ENCODE measurements around the gene ICA1L. TPM values are rescaled to one million over a fixed set of nuclear protein-coding genes. Genes with fewer than 3 reads are reported as not detected.

ICA1L gene
- total RNA-seq, 1 donor from 2014 or later = 7.6 TPM

GRCh38 chr2:202774104-202774503 is 97.5 kb downstream of the ICA1L start:
- no peak for TF ChIP-seq CTCF (IDR thresholded peaks at IDR 0.05; ENCODE audit: insufficient read depth, low read length, poor library complexity, severe bottlenecking)
- H3K4me3 ChIP-seq (ENCODE audit: low read depth, low read length) = no peak overlapping the region
- no peak for DNase-seq (ENCODE audit: low read depth)
- H3K36me3 ChIP-seq (ENCODE audit: control insufficient read depth, insufficient read depth, low read length) = no peaks in the 10 kb centered on the region
- H3K27me3 ChIP-seq (ENCODE audit: control insufficient read depth, insufficient read depth, low read length) = no peaks in the 10 kb centered on the region

- TF ChIP-seq CTCF (IDR thresholded peaks at IDR 0.05; ENCODE audit: insufficient read depth, low read length, poor library complexity, severe bottlenecking) = no peak
- Histone ChIP-seq H3K4me3 (ENCODE audit: low read depth, low read length) (no peak overlapping the region), H3K27me3 (ENCODE audit: control insufficient read depth, insufficient read depth, low read length) (no peaks in the 10 kb centered on the region), H3K36me3 (ENCODE audit: control insufficient read depth, insufficient read depth, low read length) (no peaks in the 10 kb centered on the region)
- DNase-seq (ENCODE audit: low read depth) = no peak
These were observed 98.1 kb downstream of the ICA1L start for GRCh38 chr2:202773301-202773973.

GRCh38 chr2:202771741-202772460 is 99.7 kb downstream of the ICA1L start:
- no peaks in the 10 kb centered on the region for H3K27me3 ChIP-seq (ENCODE audit: control insufficient read depth, insufficient read depth, low read length)
- no peak for TF ChIP-seq CTCF (IDR thresholded peaks at IDR 0.05; ENCODE audit: insufficient read depth, low read length, poor library complexity, severe bottlenecking)
- DNase-seq (ENCODE audit: low read depth) = no peak
- no peaks in the 10 kb centered on the region for H3K36me3 ChIP-seq (ENCODE audit: control insufficient read depth, insufficient read depth, low read length)
- no peak overlapping the region for H3K4me3 ChIP-seq (ENCODE audit: low read depth, low read length)

DNA sequence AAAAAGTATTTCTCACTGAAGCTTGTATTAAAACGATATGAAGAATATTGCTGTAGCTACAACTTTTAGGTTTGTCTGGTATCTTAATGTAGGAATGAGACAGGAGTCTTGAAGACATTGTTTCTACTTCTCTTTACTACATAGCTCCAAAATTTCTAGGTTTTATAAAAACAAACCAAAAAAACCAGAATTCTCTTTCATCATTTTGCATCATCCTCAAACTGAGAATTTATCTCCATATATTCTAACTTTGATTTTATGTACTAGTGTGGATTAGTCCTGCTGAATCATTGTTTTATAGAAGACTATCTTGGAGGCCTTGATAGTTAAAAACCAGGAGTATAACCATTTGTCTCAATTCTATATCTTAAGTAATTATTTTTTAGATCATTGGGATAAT is 100.2 kb downstream of the ICA1L start:
- no peaks in the 10 kb centered on the region for H3K27me3 ChIP-seq (ENCODE audit: control insufficient read depth, insufficient read depth, low read length)
- TF ChIP-seq CTCF (IDR thresholded peaks at IDR 0.05; ENCODE audit: insufficient read depth, low read length, poor library complexity, severe bottlenecking) = no peak
- no peaks in the 10 kb centered on the region for H3K36me3 ChIP-seq (ENCODE audit: control insufficient read depth, insufficient read depth, low read length)
- no peak for DNase-seq (ENCODE audit: low read depth)
- H3K4me3 ChIP-seq (ENCODE audit: low read depth, low read length) = no peak overlapping the region

DNA sequence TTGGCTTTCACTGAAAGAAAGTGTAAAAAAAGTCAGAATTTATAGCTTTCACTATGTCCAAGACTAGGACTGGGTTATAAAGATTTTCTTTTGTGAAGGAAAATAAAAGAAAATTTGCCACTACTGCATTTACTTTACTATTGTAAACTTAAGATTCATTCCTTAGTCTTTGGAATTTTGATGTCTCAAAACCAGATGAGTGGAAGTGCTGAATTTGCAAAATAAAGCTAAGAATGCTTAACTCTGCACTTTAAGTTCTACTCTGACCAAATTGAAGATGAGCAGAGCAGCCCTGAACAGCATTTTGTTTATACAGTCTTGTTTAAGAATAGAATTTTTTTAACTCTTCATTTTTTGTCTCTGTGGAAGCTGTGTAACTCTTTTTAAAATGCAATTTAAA is 102.4 kb downstream of the ICA1L start:
- Histone ChIP-seq H3K27me3 (ENCODE audit: control insufficient read depth, insufficient read depth, low read length) (no peaks in the 10 kb centered on the region), H3K36me3 (ENCODE audit: control insufficient read depth, insufficient read depth, low read length) (no peaks in the 10 kb centered on the region), H3K4me3 (ENCODE audit: low read depth, low read length) (no peak overlapping the region)
- DNase-seq (ENCODE audit: low read depth) = no peak
- no peak for TF ChIP-seq CTCF (IDR thresholded peaks at IDR 0.05; ENCODE audit: insufficient read depth, low read length, poor library complexity, severe bottlenecking)
